Left ventricle myocardium inferior (tissue), 1 donor: Measurements from ENCODE around the gene RPL36. TPM values are rescaled to one million over a fixed set of nuclear protein-coding genes. Genes with fewer than 3 reads are reported as not detected.
A peak's percentile ranks its signal among the peaks of the same experiment; 100 is the strongest.

Source experiments
- DNase-seq: peaks from one replicate; pipeline ENCODE4 v3.0.0-alpha.2; 2020
- H3K27ac ChIP-seq: fragments of 200-600 bp; replicated peaks from 2 replicates; pipeline ENCODE4 v1.8.0; 2021
- H3K27me3 ChIP-seq: fragments of 200-600 bp; 2 replicates; pipeline ENCODE4 v1.8.0; 2021; ENCODE audit warnings: low read depth
- H3K36me3 ChIP-seq: fragments of 200-600 bp; 2 replicates; pipeline ENCODE4 v1.8.0; 2021
- H3K4me1 ChIP-seq: fragments of 200-600 bp; 2 replicates; pipeline ENCODE4 v1.8.0; 2021
- H3K4me3 ChIP-seq: fragments of 200-600 bp; 2 replicates; pipeline ENCODE4 v1.8.0; 2021; ENCODE audit warnings: mild to moderate bottlenecking, moderate library complexity
- H3K9me3 ChIP-seq: fragments of 200-600 bp; replicated peaks from 2 replicates; pipeline ENCODE4 v1.8.0; 2021
- CTCF ChIP-seq: fragments of 200-600 bp; IDR thresholded peaks from 2 replicates; pipeline ENCODE4 v1.8.0; 2021; ENCODE audit warnings: antibody characterized with exemption, mild to moderate bottlenecking, borderline replicate concordance
- intact Hi-C: fragments of 100-400 bp; cut with micrococcal nuclease; formaldehyde crosslinking; loops from one replicate; pipeline ENCODE4 v1.11.0; 2022
- total RNA-seq: library from RNA; stranded (reverse); fragmentation: NEBNext Ultra II Directional; extraction: Animal tissue kit (Norgen Biotek cat#: 25700); gene quantifications from one replicate; pipeline ENCODE4 v1.2.1, GENCODE V29; 2021
- donor health status: DM: no; HTN: yes; CAD: no; lungs with severe emphysema.

RPL36 gene
- total RNA-seq, 1 donor from 2014 or later = 407 TPM

- Histone ChIP-seq H3K27me3 (no peaks in the 10 kb centered on the region), H3K4me1 (peaks cover 36% of the 10 kb centered on the region), H3K36me3 (peaks cover 60% of the 10 kb centered on the region), H3K27ac (peak overlapping the region; percentile 94), H3K4me3 (no peak overlapping the region), H3K9me3 (no peaks in the 10 kb centered on the region)
- intact Hi-C loops = no loop called here
- no peak for TF ChIP-seq CTCF
- no peak for DNase-seq
Measured at GRCh38 chr19:5692723-5693194, 2.7 kb downstream of the RPL36 start.

- peak overlapping the region; percentile 94 for H3K27ac ChIP-seq
- TF ChIP-seq CTCF = no peak
- intact Hi-C loops = no loop called here
- peaks cover 67% of the 10 kb centered on the region for H3K36me3 ChIP-seq
- H3K27me3 ChIP-seq = no peaks in the 10 kb centered on the region
- no peak for DNase-seq
- H3K4me1 ChIP-seq = peaks cover 36% of the 10 kb centered on the region
- H3K9me3 ChIP-seq = no peaks in the 10 kb centered on the region
- no peak overlapping the region for H3K4me3 ChIP-seq
Measured at GRCh38 chr19:5693195-5694166, 3.4 kb downstream of the RPL36 start.

DNA sequence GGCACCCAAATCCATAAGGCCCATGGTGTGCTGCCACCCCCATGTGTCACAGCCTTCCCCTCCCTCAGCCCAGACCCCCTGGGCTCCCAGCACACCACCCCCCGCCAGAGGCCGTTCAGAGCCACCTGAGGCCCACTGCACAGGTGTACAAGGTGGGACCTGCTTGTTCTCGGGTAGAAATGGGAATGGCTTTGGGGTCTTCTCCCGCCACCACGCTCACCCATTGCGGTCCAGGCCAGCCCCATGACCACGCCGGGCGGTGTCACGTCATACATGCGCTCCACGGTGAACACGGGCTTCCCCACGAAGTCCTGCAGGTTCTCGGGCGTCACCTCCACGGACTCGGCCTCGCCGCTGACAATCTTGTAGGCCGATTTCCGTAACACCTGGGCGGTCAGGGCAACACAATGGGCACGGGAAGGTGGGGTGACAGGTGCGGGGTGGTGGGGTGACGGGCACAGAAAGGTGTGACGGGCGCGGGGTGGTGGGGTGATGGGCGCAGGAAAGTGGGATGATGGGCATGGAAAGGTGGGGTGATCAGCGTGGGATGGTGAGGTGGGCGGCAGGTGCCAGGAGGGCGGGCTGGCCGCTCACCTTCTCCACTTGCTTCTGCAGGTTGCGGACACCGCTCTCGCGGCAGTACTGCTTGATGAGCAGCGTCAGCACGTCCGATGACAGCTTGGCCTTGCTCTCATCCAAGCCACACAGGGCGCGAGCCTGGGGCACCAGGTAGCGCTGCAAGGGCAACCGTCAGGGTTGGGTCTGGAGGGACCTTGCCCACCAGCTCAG is 4.3 kb downstream of the RPL36 start:
- no peak for TF ChIP-seq CTCF
- DNase-seq = no peak
- peaks cover 76% of the 10 kb centered on the region for H3K36me3 ChIP-seq
- no peak overlapping the region for H3K4me3 ChIP-seq
- peaks cover 36% of the 10 kb centered on the region for H3K4me1 ChIP-seq
- no peak overlapping the region for H3K27ac ChIP-seq
- no peaks in the 10 kb centered on the region for H3K9me3 ChIP-seq
- no peaks in the 10 kb centered on the region for H3K27me3 ChIP-seq
- intact Hi-C loops = no loop called here

GRCh38 chr19:5694956-5695648 is 5.0 kb downstream of the RPL36 start:
- Histone ChIP-seq H3K27me3 (no peaks in the 10 kb centered on the region), H3K9me3 (no peaks in the 10 kb centered on the region), H3K27ac (no peak overlapping the region), H3K36me3 (peaks cover 83% of the 10 kb centered on the region), H3K4me3 (no peak overlapping the region), H3K4me1 (peaks cover 33% of the 10 kb centered on the region)
- intact Hi-C loops = no loop called here
- DNase-seq = no peak
- TF ChIP-seq CTCF = no peak

- H3K4me1 ChIP-seq = peaks cover 27% of the 10 kb centered on the region
- H3K27me3 ChIP-seq = no peaks in the 10 kb centered on the region
- TF ChIP-seq CTCF = no peak
- DNase-seq = no peak
- intact Hi-C loops = no loop called here
- H3K36me3 ChIP-seq = peaks cover 90% of the 10 kb centered on the region
- H3K9me3 ChIP-seq = no peaks in the 10 kb centered on the region
- no peak overlapping the region for H3K4me3 ChIP-seq
- no peak overlapping the region for H3K27ac ChIP-seq
Measured at GRCh38 chr19:5695649-5696195, 5.6 kb downstream of the RPL36 start.
